GM12878 (cell line): ENCODE data around the gene FASN. TPM values are rescaled to one million over a fixed set of nuclear protein-coding genes. Genes with fewer than 3 reads are reported as not detected.

Experiments
- ATAC-seq: fragments of 200-7000 bp; cut with Tn5 transposase; 3 replicates; pipeline ENCODE4 v1.9.1; 2020; ENCODE audit warnings: mild to moderate bottlenecking, moderate library complexity
- BruUV-seq: library from RNA; stranded (reverse); fragments of 400-500 nt; replicated peaks from 2 replicates; lab custom pipeline; 2021; lab: Mats Ljungman, UMichigan
- CTCF ChIA-PET: fragments of 300-600 bp; sonication (Branson Sonifier 250); formaldehyde crosslinking; extraction: SDS; loops from one replicate; lab custom pipeline; 2021; ENCODE audit warnings: inconsistent platforms; lab: Yijun Ruan, JAX
- POLR2A ChIA-PET: fragments of 350-600 bp; formaldehyde crosslinking; extraction: SDS; loops from one replicate; lab custom pipeline; 2021; ENCODE audit warnings: inconsistent platforms; lab: Charles Lee
- RAD21 ChIA-PET: fragments of 300-600 bp; sonication (Branson Sonifier 250); formaldehyde crosslinking; loops from one replicate; lab custom pipeline; 2023; ENCODE audit warnings: antibody characterized with exemption; ENCODE audit not compliant: unreplicated experiment; lab: Charles Lee
- SMC1A ChIA-PET: fragments of 300-600 bp; sonication (Branson Sonifier 250); formaldehyde crosslinking; loops from one replicate; lab custom pipeline; 2023; ENCODE audit not compliant: unreplicated experiment, uncharacterized antibody; lab: Charles Lee
- DNase-seq: peaks from one replicate; pipeline ENCODE4 v3.0.0-alpha.2; 2011; ENCODE audit warnings: low read depth, low spot score
- FAIRE-seq: peaks from 3 replicates; lab custom pipeline; 2011; peaks lifted over from hg19 to GRCh38; lab: Jason Lieb, UNC
- H2AFZ ChIP-seq: 2 replicates; pipeline ENCODE4 v1.6.0; 2011; ENCODE audit warnings: low read depth, low read length, control low read depth; ENCODE audit not compliant: control insufficient read depth
- H3K27ac ChIP-seq: 2 replicates; pipeline ENCODE4 v1.5.1; 2011; ENCODE audit warnings: control low read depth; ENCODE audit not compliant: control insufficient read depth, insufficient read depth
- H3K27me3 ChIP-seq, 2 experiments: replicated peaks in 1 of 2; 2 replicates each; pipeline versions ENCODE4 v1.6.0 to v1.6.1; 2011; ENCODE audit warnings: low read length in 1 of 2; ENCODE audit not compliant: control insufficient read depth in 2 of 2, insufficient read depth in 2 of 2
- H3K36me3 ChIP-seq, 2 experiments: 2 replicates each; pipeline ENCODE4 v1.5.1; 2011; ENCODE audit warnings: low read length in 1 of 2; ENCODE audit not compliant: control insufficient read depth in 2 of 2, insufficient read depth in 2 of 2
- H3K4me1 ChIP-seq: 2 replicates; pipeline ENCODE4 v1.6.1; 2011; ENCODE audit warnings: mild to moderate bottlenecking, low read length, moderate library complexity, mixed read lengths; ENCODE audit not compliant: control insufficient read depth, insufficient read depth
- H3K4me2 ChIP-seq: 2 replicates; pipeline ENCODE4 v1.6.0; 2011; ENCODE audit warnings: control low read depth; ENCODE audit not compliant: control insufficient read depth, insufficient read depth
- H3K4me3 ChIP-seq: fragments of 200-600 bp; sonication (generic); 2 replicates; pipeline ENCODE4 v1.5.1; 2016
- H3K79me2 ChIP-seq: 2 replicates; pipeline ENCODE4 v1.6.0; 2011; ENCODE audit warnings: low read length; ENCODE audit not compliant: control insufficient read depth, insufficient read depth
- H3K9ac ChIP-seq: 2 replicates; pipeline ENCODE4 v1.8.0; 2011; ENCODE audit warnings: low read length, control low read depth, mixed read lengths; ENCODE audit not compliant: control insufficient read depth, insufficient read depth
- H3K9me3 ChIP-seq: replicated peaks from 3 replicates; pipeline ENCODE4 v1.5.1; 2011; ENCODE audit warnings: mild to moderate bottlenecking, low read length; ENCODE audit not compliant: control insufficient read depth, insufficient read depth
- H4K20me1 ChIP-seq: 2 replicates; pipeline ENCODE4 v1.6.0; 2011; ENCODE audit not compliant: control insufficient read depth, insufficient read depth
- MEF2A ChIP-seq: IDR thresholded peaks from 2 replicates; pipeline ENCODE4 v1.6.1; 2011; ENCODE audit warnings: low read depth, mild to moderate bottlenecking, low read length, moderate library complexity; ENCODE audit not compliant: insufficient read depth
- MXI1 ChIP-seq: fragments of 150-350 bp; IDR thresholded peaks from 2 replicates; pipeline ENCODE4 v1.6.1; 2011; ENCODE audit warnings: low read depth, mild to moderate bottlenecking, inconsistent platforms, low read length, improper control_type of control experiment
- MYC ChIP-seq: IDR thresholded peaks from 2 replicates; pipeline ENCODE4 v1.6.1; 2011; ENCODE audit warnings: mild to moderate bottlenecking, low read length, moderate library complexity, inconsistent platforms; ENCODE audit not compliant: insufficient read depth, insufficient replicate concordance, insufficient read length, severe bottlenecking
- NFYB ChIP-seq: IDR thresholded peaks from 2 replicates; pipeline ENCODE4 v1.6.1; 2011; ENCODE audit warnings: low read depth, mild to moderate bottlenecking, low read length, improper control_type of control experiment, moderate library complexity; ENCODE audit not compliant: insufficient read depth
- NR2C2 ChIP-seq: IDR thresholded peaks from 2 replicates; pipeline ENCODE4 v1.6.1; 2011; ENCODE audit warnings: borderline replicate concordance, low read depth; ENCODE audit not compliant: control insufficient read depth, insufficient read length
- SMAD1 ChIP-seq: fragments of 450-650 bp; IDR thresholded peaks from 2 replicates; pipeline ENCODE4 v1.6.1; 2018; ENCODE audit warnings: mild to moderate bottlenecking, low read depth; ENCODE audit not compliant: partially characterized antibody
- SP1 ChIP-seq: IDR thresholded peaks from one replicate; pipeline ENCODE4 v1.6.1; 2011; ENCODE audit warnings: low read depth, low read length
- ZBTB40 ChIP-seq: fragments of 450-650 bp; IDR thresholded peaks from 2 replicates; pipeline ENCODE4 v1.6.1; 2016; ENCODE audit warnings: mild to moderate bottlenecking, moderate library complexity, borderline replicate concordance
- WGBS: methylation state at CpG from one replicate; pipeline ENCODE4 v1.1.6; 2016; ENCODE audit warnings: low lambda C conversion rate; ENCODE audit not compliant: insufficient replicate concordance, insufficient coverage; ENCODE audit errors: missing lambda C conversion rate; 5-methylcytosine and 5-hydroxymethylcytosine counted together
- in situ Hi-C: fragments of 300-500 bp; cut with MboI; formaldehyde crosslinking; loops from 9 replicates; pipeline ENCODE4 v1.14.3; 2018; ENCODE audit warnings: mixed read lengths
- intact Hi-C: fragments of 100-400 bp; cut with micrococcal nuclease; formaldehyde crosslinking; loops from one replicate; pipeline ENCODE4 v1.14.2; 2022; ENCODE audit not compliant: unreplicated experiment
- polyA plus RNA-seq, 11 experiments: library from polyadenylated mRNA; depleted of rRNA in 4 of 11; unstranded in 6 of 11; stranded (reverse) in 5 of 11; fragments of >200 nt; fragmentation: Nextera tagmentation in 4 of 11; fragmentation: Illumina TruSeq in 1 of 11; extraction: Ambion mirVana in 4 of 11; extraction: Trizol in 1 of 11; gene quantifications; 1 replicate in 1 of 11; 2 replicates in 10 of 11; pipeline versions ENCODE4 v1.2.1 to v1.2.3, GENCODE V29; 2011 to 2016; ENCODE audit warnings: inconsistent platforms in 2 of 11, missing spikeins in 2 of 11, low read depth in 1 of 11
- total RNA-seq, 4 experiments: library from RNA; depleted of rRNA in 3 of 4; stranded (reverse); fragments of >200 nt in 3 of 4; fragmentation: Illumina TruSeq in 1 of 4; extraction: Trizol in 1 of 4; gene quantifications; 2 replicates each; pipeline versions ENCODE4 v1.2.1 to v1.2.3, GENCODE V29; 2013 to 2021

Gene FASN
- total and polyA plus RNA-seq, 10 of the 15 experiments (the other 5 are each of a cell fraction or from before 2014, with no cell fraction given): 0.19 to 333 (median 30.4) TPM

DNA sequence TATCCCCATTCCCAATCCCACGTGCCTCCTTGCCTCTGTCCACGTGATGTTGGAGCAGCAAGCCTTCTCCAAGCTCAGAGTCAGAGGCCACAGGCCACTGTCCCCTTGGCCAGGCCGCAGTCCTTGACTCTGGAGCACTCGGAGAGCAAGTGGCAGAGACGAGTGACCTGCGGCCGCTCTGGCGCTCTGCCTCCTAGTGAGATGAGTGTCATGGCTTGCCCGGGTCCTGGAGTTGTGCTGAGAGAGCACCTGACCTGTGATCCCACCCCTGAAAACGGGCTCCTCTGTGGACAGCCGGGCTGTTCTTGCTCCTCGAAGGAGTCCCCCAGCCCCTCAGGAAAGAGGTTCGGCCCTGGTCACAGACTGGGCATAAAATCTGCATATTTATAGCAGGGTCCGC, 10.0 kb upstream of the FASN start:
- BruUV-seq: no TSS peak
- POLR2A ChIA-PET: interaction anchor here (1.4 kb wide), 1 partner anchor 14 kb away, joined by 3 read pairs; no protein-coding TSS in a partner anchor

More for the DNA sequence above, 10.0 kb upstream of the FASN start:
- no peak overlapping the region for H3K4me2 ChIP-seq
- FAIRE-seq: no peak
- H2AFZ ChIP-seq: no peak overlapping the region
- SMC1A ChIA-PET: interaction anchor here (0.6 kb wide), 1 partner anchor 48 kb away, joined by 3 read pairs; no protein-coding TSS in a partner anchor
- RAD21 ChIA-PET: no interaction called here
- peaks cover 21% of the 10 kb centered on the region for H3K4me1 ChIP-seq
- no peak for TF ChIP-seq SMAD1
- TF ChIP-seq SP1: no peak
- no peak for TF ChIP-seq MEF2A
- TF ChIP-seq ZBTB40: no peak
- TF ChIP-seq MXI1: no peak
- TF ChIP-seq NFYB: no peak
- no peak for TF ChIP-seq NR2C2
- no peak for TF ChIP-seq MYC
- CTCF ChIA-PET: interaction anchor here (1.3 kb wide), 1 partner anchor 14 kb away, joined by 3 read pairs; no protein-coding TSS in a partner anchor
- H3K4me3 ChIP-seq: no peak overlapping the region
- H3K9me3 ChIP-seq: no peaks in the 10 kb centered on the region
- H3K27me3 ChIP-seq: no peaks in the 10 kb centered on the region
- in situ Hi-C loops: no loop called here
- ATAC-seq: no peak
- 85% methylated on average over 14 of the region's 14 CpGs for WGBS
- H4K20me1 ChIP-seq: no peaks in the 10 kb centered on the region
- DNase-seq: no peak
- no peak overlapping the region for H3K9ac ChIP-seq
- no peak overlapping the region for H3K27ac ChIP-seq
- no peaks in the 10 kb centered on the region for H3K36me3 ChIP-seq
- H3K79me2 ChIP-seq: peaks cover 14% of the 10 kb centered on the region
- intact Hi-C loops: loop anchor here (5.0 kb wide), 1 partner anchor 44 kb away; no protein-coding TSS in a partner anchor
